HG03045 (cell line): Measurements from ENCODE around the gene RGS17.
"Not testable (repeated sequence)": the region's sequence is repeated elsewhere in the genome, so short reads cannot be mapped to it uniquely, and the experiment has no call there.

Experiments
- ATAC-seq: cut with Tn5 transposase; IDR thresholded peaks from one replicate; pipeline ENCODE4 v1.9.1; 2021; ENCODE audit warnings: mild to moderate bottlenecking, moderate library complexity; ENCODE audit not compliant: unreplicated experiment

Gene RGS17, protein sequence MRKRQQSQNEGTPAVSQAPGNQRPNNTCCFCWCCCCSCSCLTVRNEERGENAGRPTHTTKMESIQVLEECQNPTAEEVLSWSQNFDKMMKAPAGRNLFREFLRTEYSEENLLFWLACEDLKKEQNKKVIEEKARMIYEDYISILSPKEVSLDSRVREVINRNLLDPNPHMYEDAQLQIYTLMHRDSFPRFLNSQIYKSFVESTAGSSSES

DNA sequence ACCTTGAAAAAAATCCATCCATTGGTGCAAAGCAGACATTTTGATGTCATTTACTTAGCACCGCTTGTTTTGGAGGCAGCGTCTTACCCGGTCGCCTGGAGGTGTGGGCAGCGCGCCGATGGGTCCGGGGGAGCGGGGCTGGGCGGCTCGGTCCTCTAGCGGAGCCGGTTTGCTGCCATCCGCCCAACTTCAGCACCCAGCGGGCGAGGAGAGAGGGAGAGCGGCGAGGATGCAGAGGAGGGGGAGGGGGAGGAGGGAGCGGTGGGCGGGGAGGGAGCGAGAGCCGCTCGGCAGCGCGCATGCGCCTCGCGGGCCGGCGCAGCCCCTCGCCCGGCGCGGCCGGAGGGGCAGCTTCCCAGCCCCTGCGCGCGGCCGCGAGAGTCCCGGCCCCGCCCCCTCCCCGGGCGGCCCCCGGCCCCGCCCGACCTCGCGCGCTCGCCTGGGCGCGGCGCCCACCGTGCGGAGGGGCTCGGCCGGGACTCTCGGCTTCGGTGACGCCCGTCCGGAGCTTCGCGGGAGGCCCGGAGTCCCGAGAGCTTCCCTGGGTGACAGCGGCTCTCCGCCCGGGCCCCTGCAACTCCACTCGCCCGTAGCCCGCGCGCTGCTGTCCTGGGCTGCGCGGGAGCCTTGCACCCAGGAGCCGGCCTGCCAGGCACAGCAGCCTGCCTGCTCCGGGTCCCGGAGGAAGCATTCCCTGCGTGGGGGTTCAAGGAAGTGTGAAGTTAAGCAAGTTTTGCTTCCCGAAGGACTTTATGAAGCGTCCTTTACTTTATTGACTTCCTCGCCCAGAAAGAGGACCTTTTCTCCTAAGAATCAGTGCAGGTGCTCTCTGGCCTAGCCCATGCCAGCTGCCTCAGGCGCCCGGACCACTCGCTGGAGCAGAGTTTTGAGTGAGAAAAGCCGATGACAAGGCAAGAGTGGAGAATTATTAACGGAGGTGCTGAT lies at the start of gene RGS17:
RGS17 (minus strand) TSS at position 246 of the 945 bp plus-strand sequence. CDS start 87,264 bp downstream, outside the sequence.
- peak; percentile 52 for ATAC-seq

DNA sequence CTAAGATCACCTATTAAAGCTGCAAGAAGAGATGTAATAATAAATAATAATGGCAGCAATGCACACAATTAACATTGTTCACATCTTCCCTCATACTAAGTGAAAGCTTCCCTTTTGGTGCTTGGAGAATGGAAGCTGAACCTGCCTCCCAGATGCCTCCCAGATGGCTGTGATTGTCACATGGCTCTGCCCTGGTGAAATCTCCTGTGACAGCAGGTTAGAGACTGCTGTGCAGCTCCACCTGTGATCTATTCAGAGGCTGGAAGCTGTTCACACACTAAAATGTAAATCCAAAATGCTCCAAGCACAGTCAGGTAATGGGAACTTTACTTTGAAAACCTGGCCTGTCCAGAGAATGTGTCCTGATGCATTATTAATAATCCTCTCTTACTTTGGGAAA lies 41.7 kb upstream of the RGS17 start:
- ATAC-seq: no peak

DNA sequence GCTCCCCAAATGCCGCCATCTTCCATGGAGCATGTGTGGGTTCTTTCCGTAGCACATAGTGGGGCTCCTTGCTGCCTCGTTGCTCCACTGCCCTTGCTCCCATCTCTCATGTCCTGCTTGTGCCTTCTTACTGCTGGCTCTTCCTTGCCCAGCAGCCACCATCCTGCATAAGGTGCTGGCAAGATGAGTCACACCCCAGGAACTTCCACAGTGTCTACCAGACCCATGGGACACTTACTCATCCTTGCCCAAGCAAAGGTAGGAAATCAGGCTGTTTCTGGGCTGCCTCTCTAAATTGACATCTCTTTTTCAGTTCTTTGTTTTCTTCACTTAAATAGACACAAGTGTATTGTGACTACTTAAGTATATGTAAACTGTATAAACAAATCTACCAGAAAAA lies 39.4 kb upstream of the RGS17 start:
- no peak for ATAC-seq

DNA sequence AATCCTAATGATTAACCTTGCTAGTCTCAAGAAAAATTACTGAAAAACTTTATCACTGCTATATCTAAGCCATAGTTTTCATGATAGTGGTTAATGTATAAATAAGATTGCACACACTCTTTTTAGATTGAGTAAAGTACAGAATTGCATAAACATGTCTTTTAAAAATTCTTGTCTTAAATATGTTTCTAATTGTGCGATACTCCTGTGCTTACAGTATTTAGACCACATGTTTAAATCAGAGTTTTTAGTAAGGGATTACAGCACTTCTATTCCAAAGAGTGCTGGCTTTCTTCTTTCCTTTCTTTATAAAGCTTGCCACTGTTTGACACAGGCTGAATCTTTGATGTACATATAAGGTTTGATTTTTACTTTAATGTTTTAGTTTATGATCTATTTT lies 36.8 kb upstream of the RGS17 start:
- ATAC-seq: no peak

DNA sequence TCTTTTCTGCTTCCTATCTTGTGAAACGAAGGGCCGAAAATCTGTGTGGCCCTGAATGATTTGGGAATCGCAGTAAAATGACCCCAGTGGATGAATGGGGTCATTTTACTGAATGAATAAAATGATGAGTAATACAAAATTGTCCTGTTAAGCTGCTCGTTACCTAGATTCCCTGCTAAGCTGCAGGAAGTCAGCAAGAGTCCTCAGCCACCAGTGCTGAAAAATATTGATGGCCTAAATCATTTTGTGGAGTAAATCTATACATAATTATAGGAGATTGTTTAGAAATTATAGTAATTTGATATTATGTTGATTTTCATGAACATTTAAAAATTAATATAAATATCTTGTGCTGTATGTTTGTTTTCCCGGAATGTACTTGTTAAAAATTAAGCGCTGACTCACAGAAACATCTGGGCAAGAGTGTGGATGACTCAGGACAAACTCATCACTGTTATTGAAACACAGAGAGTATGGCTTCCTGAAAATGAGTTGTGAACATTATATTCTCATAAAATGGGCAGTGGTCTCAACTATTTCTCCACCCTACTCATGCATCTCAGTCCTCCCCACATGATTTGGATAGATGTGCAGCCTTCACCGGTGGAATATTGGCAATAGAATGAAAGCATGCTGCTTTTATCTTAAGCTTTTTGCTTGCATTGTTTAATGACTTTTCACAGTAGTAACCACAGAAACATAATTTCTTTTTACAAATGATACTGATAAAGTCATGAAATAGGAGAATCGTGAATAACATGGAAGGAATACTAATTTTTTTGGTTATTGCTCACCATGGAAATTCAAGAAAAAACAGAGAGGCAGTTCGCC lies 36.2 kb upstream of the RGS17 start:
- ATAC-seq: no peak

DNA sequence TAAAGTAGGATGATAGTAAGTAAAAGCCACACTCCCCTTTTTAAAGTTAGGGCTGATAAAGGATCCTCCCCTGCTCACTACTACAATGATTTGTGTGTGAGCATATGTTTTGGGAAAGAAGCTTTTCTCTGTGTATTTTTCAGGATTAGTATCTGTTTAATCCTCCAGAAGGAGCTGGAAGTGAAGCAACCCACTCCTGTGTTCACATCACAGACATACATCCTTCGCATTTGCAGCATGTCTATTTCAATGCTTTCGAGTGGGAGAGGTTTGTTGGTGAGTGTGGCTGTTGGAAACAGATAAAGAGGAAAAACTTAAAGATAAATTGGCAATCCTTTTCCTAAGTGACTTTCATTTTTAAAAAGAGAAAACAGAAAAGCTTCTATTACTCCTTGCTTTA lies 31.6 kb upstream of the RGS17 start:
- ATAC-seq: no peak

DNA sequence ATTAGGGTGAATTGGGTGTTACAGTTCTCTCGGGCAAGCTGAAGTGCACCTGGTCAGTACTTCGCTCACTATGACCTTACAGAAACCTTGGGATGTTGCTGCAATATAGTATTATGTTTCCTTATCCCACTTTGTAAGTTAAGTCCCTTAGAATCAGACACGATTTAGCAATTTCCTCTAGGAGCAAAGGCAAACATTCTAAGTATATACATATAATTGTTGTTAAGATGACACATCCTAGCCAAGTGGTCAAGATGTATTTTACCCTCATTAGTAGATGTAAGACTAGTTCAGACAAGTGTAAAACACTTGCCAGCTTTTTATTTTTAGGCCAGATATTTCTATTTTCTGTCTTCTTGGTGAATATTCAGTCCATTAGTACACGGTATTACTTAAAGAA lies 31.1 kb upstream of the RGS17 start:
- ATAC-seq: no peak

DNA sequence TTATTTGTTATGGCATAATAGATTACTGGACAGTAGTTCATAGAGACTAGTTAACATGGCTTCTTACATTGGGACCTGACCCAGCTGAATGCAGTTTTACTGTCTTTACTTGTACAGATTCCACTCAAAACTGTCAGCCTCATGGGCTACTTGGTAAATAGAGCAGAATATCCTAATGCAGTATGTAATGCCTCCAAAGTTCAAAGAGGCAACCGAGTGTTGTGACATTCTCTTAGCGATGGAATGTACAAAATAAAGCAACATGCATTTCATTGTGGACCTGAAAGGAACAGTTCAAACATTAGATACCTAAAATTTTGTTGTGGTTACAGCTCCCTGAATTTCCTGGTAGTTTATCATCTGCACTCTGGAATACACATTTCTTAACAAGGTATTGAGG lies 29.1 kb upstream of the RGS17 start:
- no peak for ATAC-seq

DNA sequence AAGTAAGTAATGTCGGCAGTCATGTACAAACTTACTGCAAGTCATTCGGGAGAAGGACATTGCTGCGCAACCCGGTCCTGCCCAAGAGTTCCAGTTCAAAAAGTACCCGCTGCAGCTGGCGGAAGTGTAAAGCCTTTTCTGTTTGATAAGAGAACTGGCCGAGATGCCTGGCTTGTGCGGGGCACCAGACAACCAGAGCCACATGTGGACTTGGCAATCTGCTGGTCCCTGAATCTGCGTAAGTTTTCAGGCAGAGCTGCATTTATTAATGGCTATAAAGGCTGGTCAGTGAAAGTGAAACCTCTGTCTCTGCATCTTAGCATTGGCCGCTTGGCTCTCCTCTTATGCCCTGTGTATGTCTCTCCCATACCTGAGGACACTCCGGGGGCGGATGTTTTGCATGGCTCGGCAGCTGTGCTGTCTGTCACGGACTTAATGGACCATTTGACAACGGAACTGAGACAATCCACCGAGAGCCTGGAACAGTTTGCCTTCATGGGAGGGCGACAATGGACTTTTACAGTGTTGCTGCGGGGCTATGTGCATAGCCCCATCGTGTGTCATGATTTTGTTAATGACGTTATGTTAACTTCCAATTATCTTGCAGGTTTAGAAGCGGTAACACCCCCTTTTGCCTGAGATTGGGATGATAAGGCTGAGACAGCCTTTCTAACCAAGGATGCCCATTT lies 19.8 kb upstream of the RGS17 start:
- ATAC-seq: no peak

DNA sequence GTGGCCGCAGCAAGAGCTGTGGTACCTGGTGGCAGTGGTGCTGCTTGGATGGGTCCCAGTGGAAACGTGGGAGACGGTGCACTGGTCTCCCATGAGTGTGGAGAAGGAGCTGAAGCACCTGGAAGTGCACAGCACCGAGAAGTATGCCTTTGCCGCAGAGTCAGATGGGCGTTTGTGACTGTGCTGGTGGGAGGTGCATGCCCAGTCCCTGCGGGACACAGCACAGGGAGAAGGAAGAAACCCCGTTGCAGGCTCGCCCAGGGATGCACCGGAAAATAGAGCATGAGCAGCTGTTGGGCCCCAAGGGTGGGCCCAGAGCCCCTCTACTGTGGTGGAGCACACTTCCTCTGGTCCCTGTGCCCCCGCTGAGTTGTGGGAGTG lies 19.3 kb upstream of the RGS17 start:
- no peak for ATAC-seq

DNA sequence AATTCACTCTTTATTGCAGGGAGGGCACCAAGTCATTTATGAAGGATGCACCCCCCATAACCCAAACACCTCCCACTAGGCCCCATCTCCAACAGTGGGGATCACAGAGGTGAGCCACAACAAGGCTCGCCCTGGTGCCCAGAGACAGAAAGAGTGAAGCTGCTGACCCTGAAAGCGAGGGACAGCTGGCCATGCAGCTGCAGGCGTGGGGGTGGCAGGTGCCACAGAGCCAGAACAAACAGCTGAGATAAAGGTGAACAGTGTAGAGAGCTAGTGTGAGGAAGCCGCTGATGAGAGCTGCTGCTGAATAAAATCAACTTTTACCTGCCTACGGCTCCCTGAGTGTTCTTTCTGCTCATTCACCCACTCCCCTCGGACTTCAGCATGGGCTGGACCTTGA lies 18.8 kb upstream of the RGS17 start:
- ATAC-seq: no peak

DNA sequence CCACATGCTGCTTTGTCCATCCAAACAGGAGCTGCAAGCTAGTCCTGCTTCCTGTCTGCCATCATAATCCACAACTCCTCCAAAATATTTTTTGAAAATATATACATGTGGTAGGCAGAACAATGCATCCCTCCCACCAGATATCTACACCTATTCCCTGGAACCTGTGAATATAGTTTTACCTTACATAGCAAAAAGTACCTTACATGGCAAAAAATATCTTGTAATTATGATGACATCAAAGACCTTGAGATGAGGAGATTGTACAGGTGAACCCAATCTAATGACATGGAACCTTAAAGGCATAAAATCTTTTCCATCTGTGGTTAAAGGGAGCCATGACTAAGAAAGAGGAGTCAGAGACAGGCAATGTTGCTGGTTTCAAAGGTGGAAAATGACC lies 15.3 kb upstream of the RGS17 start:
- ATAC-seq: no peak

DNA sequence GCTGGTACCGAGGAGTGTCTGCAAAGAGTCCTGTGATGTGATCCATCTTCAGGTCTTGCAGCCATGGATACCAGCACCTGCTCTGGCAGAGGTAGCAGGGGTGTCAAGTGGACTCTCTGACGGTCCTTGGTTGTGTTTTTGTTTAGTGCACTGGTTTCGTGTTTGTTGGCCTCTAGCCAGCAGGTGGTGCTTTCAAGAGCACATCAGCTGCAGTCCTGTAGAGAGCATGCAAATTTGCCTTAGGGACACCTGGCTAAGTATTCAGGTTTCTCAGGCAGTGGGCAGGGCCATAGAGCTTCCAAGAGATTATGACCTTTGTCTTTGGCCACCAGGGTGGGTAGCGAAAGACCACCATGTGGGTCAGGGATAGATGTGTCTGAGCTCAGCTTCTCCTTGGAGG lies 14.5 kb upstream of the RGS17 start:
- ATAC-seq: no peak

DNA sequence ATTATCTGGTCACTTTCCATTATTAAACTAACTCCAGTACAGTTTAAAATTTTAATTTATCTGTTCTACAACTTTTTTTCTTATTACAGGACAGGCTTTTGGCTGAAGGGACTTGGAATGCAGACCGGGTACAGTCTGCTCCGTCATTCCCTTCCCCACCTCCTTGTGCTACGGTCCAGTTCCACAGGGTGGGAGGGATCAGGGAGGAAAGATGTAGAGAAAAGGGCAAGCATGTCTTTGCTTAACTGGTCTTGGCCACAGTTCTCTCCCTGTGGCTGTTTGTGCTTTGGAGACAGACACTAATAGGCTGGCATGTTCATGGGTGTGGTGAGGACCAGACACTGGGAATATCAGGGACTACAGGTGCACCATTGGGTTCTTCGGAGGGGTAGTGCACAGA lies 12.1 kb upstream of the RGS17 start:
- ATAC-seq: no peak

DNA sequence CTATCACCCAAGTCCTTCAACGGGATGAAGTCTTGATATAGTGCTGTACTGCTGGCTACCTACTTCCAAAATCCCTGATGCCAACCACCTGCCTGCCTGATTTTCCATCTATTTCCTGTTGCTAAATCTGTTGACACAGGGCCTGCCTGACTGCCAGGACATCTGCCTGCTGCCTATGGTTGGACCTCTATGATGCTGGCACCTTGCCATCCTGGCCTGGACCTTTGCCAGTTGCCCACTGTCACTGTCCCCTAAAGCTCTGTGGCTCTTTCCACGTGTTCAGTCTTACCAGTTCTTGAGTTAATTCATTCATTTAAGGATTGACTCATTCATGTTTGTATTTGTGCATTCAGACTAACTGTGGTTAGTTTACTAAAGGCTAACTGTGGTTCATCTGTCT lies 9.2 kb upstream of the RGS17 start:
- ATAC-seq: no peak

DNA sequence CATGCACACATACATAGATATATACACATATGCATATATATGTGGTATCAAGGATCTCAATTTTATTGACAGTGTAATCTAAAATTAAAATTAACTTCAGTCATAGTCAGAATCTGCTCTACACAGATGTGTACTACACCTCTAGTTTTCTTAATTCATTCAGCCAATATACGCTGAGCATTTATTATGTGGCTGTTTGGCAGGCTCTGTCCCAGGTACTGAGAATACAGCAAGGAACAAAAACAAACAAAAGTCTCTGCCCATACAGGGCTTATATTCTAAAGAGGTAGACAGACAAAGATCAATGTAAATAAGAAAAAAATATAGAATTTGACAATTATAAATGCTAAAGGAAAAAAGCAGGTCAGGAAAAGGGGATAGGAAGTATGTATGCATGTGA lies 7.8 kb upstream of the RGS17 start:
- no peak for ATAC-seq

DNA sequence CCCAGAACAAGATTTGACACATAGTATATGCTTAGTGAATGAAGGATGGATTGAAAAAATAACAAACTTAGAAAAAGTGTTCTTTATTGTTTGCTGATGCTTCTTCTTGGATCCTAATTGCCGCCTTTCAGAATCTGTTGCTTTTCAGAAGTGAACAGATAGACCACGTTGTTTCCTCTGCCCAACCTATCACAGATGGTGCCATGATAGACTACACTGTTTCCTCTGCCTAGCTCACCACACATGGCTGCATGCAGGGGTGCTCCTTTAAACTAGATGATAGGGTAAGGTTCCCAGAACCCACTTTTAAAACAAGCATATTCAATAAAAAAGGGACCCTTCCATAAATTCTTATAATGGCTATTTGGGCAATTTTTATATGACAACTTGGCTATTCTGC lies 4.6 kb upstream of the RGS17 start:
- no peak for ATAC-seq

DNA sequence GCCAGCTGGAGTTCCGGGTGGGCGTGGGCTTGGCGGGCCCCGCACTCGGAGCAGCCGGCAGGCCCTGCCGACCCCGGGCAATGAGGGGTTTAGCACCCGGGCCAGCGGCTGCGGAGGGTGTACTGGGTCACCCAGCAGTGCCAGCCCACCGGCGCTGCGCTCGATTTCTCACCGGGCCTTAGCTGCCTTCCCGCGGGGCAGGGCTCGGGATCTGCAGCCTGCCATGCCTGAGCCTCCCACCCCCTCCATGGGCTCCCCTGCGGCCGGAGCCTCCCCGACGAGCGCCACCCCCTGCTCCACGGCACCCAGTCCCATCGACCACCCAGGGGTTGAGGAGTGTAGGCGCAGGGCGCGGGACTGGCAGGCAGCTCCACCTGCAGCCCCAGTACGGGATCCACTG lies 2.6 kb upstream of the RGS17 start:
- not testable (repeated sequence) for ATAC-seq

DNA sequence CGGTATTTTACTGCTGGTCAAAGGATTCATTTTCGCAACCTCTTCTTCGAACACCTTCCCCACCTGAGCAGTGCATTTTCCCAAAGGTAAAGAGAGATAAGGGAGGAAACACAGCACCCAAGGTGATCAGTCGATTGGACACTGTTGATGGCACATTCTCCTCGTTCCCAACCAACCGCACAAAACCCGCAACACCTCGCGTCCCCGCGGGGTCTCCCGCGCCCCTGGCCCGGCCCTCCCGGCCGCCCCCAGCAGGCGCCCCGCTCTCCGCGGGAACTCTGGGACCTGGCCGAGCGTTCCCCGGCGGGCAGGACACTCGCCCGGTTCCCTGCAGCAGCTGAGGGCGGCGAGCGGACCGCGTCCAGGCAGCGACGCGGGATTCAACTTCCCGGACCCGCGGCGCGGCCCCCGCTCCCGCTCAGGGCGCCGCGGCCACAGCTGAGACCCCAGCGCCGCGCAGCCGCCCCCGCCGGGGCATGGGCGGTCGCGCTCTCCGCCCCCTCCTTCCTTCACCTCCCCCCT lies 506 bp downstream of the RGS17 start:
- peak; percentile 8 for ATAC-seq

DNA sequence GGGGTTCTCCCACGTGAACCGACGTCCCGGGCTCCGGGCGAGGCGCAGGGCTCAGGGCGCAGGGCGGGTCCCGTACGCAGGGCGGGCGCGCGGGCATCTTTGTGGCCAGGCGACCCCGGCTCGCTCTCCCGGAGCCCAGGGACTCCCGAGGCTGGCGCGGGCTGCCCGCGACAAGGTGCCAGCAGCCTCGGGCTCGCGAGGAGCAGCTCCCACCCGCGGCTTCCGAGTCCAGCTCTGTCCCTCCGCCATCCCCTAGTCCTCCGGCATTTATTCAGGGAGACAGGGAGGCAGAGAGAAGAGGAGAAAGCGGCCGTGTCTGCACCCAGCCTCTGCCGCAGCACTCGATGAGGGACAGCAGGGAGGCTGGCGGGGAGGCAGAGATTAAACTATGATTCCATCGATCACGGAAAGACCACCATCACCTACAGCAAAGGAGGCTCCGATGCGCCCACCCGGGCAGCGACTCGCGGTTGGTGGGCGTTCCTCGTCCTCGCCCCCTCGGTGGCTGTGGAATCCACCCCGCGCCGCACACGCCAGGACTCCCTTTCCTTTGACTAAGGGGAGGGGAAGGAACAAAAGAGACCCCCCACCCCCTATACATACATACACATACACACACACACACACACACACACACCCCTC lies 1.1 kb downstream of the RGS17 start:
- ATAC-seq: no peak
